Measurements from ENCODE around the gene NCL.

The NCL gene

DNA sequence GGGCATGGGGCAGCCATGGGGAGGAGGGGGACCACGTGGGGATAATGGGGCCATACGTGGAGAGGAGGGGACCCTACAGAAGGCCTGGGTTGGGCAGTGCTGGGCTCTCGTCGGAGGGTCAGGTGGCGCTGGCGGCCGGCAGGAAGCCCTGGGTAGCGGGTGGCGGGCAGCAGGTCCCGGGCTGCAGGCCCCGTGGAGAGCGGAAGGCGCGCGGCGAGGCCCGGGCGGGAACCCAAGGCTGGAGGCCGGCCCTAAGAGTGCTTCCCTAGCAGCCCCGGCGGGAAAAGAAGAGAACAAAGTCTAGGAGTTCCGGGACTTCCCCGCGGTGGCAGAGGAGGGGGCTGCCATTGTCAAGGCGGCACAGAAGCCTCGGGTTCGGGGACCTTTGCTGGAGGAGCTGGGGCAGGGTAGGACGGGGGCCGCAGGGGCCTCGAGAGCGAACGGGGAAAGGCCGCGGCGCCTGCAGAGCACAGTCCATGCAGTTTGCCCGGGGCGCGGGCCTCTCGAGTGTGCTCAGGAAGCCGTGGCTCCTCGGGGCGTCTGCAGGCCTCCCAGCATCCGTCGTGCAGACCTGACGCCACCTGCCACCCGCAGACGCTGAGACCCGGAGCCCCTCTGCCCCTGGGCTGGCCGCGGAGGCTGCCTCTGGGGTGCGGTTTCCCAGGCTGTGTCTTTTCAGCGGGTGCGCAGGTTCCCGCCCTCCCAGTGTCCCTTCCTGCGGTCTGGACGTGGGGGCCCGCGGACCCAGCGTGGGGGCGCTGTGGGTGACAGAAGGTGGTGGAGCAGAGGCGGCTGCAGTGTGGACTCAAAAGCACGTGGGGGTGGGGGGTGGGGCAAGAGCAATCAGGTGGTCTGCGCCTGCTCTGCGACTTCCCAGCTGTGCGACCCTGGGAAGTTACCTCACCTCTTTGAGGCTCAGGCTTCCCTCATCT is 19.4 kb upstream of the NCL start:
- peaks cover 7% of the 10 kb centered on the region for H3K4me1 ChIP-seq (ENCODE audit: control insufficient read depth, insufficient read depth, low read length)
- peak overlapping the region; percentile 91 for H3K9ac ChIP-seq (ENCODE audit: low read depth, low read length)
- H3K9me3 ChIP-seq (replicated peaks; ENCODE audit: low read length), result no peaks in the 10 kb centered on the region
- no peaks in the 10 kb centered on the region for H3K27me3 ChIP-seq (ENCODE audit: control insufficient read depth, insufficient read depth, low read length)
- H3K4me2 ChIP-seq (ENCODE audit: low read length), result peak overlapping the region; percentile 87
- H3K4me3 ChIP-seq (ENCODE audit: low read length), result no peak overlapping the region
- no peaks in the 10 kb centered on the region for H3K36me3 ChIP-seq (ENCODE audit: insufficient read depth, low read length)

DNA sequence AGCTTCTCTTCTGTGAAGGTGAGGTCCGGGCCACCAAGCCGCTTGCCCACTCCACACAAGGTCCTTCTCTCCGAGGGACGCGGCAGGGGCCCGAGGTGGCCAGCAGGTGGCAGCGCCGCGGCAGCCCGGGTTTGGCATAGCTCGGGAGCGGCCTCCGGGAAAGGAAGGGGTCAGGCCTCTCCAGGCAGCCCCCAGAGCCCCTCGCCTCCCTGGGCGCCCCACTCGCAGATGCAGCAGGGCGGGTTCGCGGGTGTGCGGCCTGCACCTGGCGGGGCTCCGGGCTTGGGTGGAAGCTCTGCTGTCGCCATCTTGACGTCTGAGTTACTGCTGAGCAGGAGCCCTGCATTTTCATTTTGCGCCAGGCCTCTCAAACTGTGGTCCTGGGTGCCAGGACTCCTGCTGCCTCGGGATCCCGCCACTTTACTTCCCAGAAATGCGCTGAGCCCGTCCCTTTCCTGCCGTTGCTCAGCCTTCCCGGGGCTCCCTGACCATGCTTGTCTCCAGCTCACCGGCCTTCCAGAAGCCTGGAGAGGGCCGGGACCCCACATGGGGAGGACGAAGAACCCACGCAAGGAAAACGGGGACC is 18.6 kb upstream of the NCL start:
- peak overlapping the region; percentile 68 for H3K4me3 ChIP-seq (ENCODE audit: low read length)
- H3K4me2 ChIP-seq (ENCODE audit: low read length), result peak overlapping the region; percentile 87
- peak overlapping the region; percentile 91 for H3K9ac ChIP-seq (ENCODE audit: low read depth, low read length)
- H3K36me3 ChIP-seq (ENCODE audit: insufficient read depth, low read length), result no peaks in the 10 kb centered on the region
- H3K4me1 ChIP-seq (ENCODE audit: control insufficient read depth, insufficient read depth, low read length), result peaks cover 7% of the 10 kb centered on the region
- H3K27me3 ChIP-seq (ENCODE audit: control insufficient read depth, insufficient read depth, low read length), result no peaks in the 10 kb centered on the region
- H3K9me3 ChIP-seq (replicated peaks; ENCODE audit: low read length), result no peaks in the 10 kb centered on the region

DNA sequence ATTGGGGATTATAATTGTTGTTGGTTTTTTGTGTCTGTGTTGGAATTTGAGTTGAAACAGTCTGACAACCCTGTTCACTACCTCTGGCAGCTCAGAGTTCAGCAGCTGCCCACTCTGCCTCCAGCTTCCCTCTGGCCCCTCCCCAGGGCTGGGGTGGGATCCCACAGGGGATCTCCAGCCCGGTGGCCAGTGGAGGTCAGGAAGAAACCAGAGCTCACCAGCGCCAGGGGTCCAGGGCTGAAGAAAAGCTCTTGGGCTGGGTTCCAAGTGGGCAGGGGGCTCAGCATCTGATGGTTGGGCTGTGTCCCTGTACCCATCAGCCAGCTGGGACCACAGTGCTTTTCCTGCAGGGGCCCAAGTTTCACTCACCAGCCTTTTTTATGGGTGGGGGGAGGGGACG is 16.5 kb upstream of the NCL start:
- Histone ChIP-seq H3K27me3 (ENCODE audit: control insufficient read depth, insufficient read depth, low read length) (no peaks in the 10 kb centered on the region), H3K4me1 (ENCODE audit: control insufficient read depth, insufficient read depth, low read length) (peaks cover 7% of the 10 kb centered on the region), H3K4me2 (ENCODE audit: low read length) (no peak overlapping the region), H3K9ac (ENCODE audit: low read depth, low read length) (no peak overlapping the region), H3K4me3 (ENCODE audit: low read length) (no peak overlapping the region), H3K36me3 (ENCODE audit: insufficient read depth, low read length) (no peaks in the 10 kb centered on the region), H3K9me3 (replicated peaks; ENCODE audit: low read length) (no peaks in the 10 kb centered on the region)

DNA sequence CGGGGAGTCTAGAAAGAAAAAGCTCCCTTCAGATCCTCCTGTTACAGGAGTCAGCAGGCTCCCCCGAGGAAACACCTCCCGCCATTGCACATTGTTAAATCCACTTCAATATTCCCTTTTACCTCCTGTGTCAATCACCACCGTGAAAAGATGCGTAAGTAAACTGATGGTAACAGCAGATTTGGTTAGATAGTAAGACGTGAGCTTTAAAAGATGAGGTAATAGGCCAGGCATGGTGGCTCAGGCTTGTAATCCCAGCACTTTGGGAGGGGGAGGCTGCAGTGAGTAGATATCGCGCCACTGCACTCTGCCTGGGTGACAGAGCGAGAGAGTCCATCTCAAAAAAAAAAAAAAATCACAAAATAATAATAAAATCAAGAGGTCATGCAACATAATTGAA is 15.2 kb upstream of the NCL start:
- no peaks in the 10 kb centered on the region for H3K36me3 ChIP-seq (ENCODE audit: insufficient read depth, low read length)
- H3K27me3 ChIP-seq (ENCODE audit: control insufficient read depth, insufficient read depth, low read length), result no peaks in the 10 kb centered on the region
- no peaks in the 10 kb centered on the region for H3K9me3 ChIP-seq (replicated peaks; ENCODE audit: low read length)
- H3K9ac ChIP-seq (ENCODE audit: low read depth, low read length), result no peak overlapping the region
- H3K4me3 ChIP-seq (ENCODE audit: low read length), result no peak overlapping the region
- peaks cover 7% of the 10 kb centered on the region for H3K4me1 ChIP-seq (ENCODE audit: control insufficient read depth, insufficient read depth, low read length)
- H3K4me2 ChIP-seq (ENCODE audit: low read length), result no peak overlapping the region

DNA sequence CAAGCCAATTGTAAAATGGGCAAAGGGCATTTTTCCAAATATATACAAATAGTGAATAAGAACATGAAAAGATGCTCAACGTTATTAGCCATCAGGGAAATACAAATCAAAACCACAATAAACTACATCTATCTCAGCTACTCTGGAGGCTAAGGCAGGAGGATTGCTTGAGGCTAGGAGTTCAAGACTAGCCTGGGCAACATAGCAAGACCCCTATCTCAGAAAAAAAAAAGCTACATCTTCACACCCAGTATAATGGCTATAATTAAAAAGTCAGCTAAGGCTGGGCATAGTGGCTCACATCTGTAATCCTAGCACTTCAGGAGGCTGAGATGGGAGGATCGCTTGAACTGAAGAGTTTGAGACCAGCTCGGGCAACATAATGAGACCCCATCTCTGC is 12.6 kb upstream of the NCL start:
- Histone ChIP-seq H3K27me3 (ENCODE audit: control insufficient read depth, insufficient read depth, low read length) (no peaks in the 10 kb centered on the region), H3K9ac (ENCODE audit: low read depth, low read length) (no peak overlapping the region), H3K4me3 (ENCODE audit: low read length) (no peak overlapping the region), H3K36me3 (ENCODE audit: insufficient read depth, low read length) (no peaks in the 10 kb centered on the region), H3K4me1 (ENCODE audit: control insufficient read depth, insufficient read depth, low read length) (no peaks in the 10 kb centered on the region), H3K4me2 (ENCODE audit: low read length) (no peak overlapping the region), H3K9me3 (replicated peaks; ENCODE audit: low read length) (no peaks in the 10 kb centered on the region)

DNA sequence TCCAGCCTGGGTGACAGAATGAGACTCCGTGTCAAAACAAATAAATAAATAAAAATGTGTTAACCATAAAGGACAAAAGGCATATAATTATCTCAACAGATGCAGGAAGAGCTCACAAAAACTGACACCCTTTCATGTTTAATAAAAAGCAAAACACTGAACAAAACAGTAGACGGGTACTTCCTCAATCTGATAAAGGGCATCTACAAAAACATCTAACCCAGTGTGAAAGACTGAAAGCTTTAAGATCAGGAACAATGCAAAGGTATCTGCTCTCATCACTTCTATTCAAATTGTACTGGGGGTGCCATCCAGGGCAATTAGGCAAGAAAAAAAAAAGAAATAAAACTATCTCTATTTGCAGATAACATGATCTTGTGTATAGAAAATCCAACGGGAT is 11.7 kb upstream of the NCL start:
- no peaks in the 10 kb centered on the region for H3K36me3 ChIP-seq (ENCODE audit: insufficient read depth, low read length)
- no peaks in the 10 kb centered on the region for H3K4me1 ChIP-seq (ENCODE audit: control insufficient read depth, insufficient read depth, low read length)
- no peak overlapping the region for H3K4me3 ChIP-seq (ENCODE audit: low read length)
- H3K27me3 ChIP-seq (ENCODE audit: control insufficient read depth, insufficient read depth, low read length), result no peaks in the 10 kb centered on the region
- H3K9ac ChIP-seq (ENCODE audit: low read depth, low read length), result no peak overlapping the region
- H3K9me3 ChIP-seq (replicated peaks; ENCODE audit: low read length), result no peaks in the 10 kb centered on the region
- H3K4me2 ChIP-seq (ENCODE audit: low read length), result no peak overlapping the region

DNA sequence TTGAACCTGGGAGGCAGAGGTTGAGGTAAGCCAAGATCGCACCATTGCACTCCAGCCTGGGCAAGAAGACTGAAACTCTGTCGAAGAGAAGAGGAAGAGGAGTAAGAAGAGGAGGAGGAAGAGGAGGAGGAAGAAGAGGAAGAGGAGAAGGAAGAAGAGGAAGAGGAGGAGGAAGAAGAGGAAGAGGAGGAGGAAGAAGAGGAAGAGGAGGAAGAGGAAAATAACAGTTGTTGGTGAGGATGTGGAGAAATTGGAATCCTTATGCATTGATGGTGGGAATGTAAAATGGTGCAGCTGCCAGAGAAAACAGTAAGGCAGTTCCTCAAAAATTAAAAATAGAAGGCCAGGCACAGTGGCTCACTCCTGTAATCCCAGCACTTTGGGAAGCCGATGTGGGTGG is 8.5 kb upstream of the NCL start:
- Histone ChIP-seq H3K4me3 (ENCODE audit: low read length) (no peak overlapping the region), H3K9me3 (replicated peaks; ENCODE audit: low read length) (no peaks in the 10 kb centered on the region), H3K4me2 (ENCODE audit: low read length) (no peak overlapping the region), H3K36me3 (ENCODE audit: insufficient read depth, low read length) (no peaks in the 10 kb centered on the region), H3K9ac (ENCODE audit: low read depth, low read length) (no peak overlapping the region), H3K4me1 (ENCODE audit: control insufficient read depth, insufficient read depth, low read length) (no peaks in the 10 kb centered on the region), H3K27me3 (ENCODE audit: control insufficient read depth, insufficient read depth, low read length) (peaks cover 4% of the 10 kb centered on the region)

DNA sequence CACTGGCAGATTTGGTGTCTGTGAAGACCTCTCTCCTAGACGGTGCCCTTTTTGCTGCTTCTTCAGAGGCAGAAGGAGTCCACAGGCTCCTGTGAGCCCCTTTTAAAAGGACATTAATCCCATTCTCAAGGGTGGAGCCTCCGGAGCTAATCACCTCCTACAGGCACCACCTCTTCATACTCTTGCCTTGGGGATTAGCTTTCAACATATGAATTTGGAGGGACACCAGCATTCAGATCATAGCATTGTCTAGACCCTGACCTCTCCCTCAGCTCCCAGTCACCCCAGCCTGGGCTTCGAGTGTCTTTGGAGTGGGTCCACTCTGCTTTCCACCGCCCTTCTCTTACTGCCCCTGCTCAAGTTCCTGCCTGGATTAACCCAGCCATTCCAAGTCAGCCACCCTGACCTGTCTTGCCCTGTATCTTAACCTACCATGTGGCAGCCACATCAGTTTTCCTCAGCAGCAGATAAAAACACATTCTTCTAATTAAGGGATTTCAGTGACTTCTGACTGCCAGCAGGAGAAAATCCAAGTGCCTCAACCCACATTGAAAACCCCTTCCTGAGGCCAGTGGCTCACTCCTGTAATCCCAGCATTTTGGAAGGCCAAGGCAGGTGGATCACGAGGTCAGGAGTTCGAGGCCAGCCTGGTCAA is 6.1 kb upstream of the NCL start:
- no peak overlapping the region for H3K4me2 ChIP-seq (ENCODE audit: low read length)
- H3K36me3 ChIP-seq (ENCODE audit: insufficient read depth, low read length), result no peaks in the 10 kb centered on the region
- no peaks in the 10 kb centered on the region for H3K9me3 ChIP-seq (replicated peaks; ENCODE audit: low read length)
- no peak overlapping the region for H3K4me3 ChIP-seq (ENCODE audit: low read length)
- H3K27me3 ChIP-seq (ENCODE audit: control insufficient read depth, insufficient read depth, low read length), result peaks cover 4% of the 10 kb centered on the region
- no peak overlapping the region for H3K9ac ChIP-seq (ENCODE audit: low read depth, low read length)
- peaks cover 3% of the 10 kb centered on the region for H3K4me1 ChIP-seq (ENCODE audit: control insufficient read depth, insufficient read depth, low read length)

DNA sequence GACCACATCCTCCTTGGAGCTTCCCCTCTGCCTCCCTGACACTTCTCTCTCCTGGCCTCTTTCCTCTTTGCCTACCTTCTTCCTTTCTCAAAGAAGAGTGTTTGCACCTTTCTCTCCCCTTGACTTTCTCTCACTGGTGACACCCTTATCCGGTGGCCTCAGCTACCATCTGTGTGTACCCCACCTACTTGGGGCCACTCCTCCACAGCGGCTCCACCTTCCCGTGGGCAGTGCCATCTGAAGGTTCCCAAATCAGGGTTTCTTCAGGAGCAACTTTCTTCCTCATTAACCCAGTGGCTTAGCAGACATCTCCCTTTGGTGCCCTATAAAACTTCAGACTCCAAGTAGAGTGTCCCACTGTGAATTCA is 5.3 kb upstream of the NCL start:
- Histone ChIP-seq H3K4me2 (ENCODE audit: low read length) (no peak overlapping the region), H3K4me3 (ENCODE audit: low read length) (no peak overlapping the region), H3K4me1 (ENCODE audit: control insufficient read depth, insufficient read depth, low read length) (peaks cover 8% of the 10 kb centered on the region), H3K27me3 (ENCODE audit: control insufficient read depth, insufficient read depth, low read length) (peaks cover 4% of the 10 kb centered on the region), H3K36me3 (ENCODE audit: insufficient read depth, low read length) (no peaks in the 10 kb centered on the region), H3K9ac (ENCODE audit: low read depth, low read length) (no peak overlapping the region), H3K9me3 (replicated peaks; ENCODE audit: low read length) (no peaks in the 10 kb centered on the region)

DNA sequence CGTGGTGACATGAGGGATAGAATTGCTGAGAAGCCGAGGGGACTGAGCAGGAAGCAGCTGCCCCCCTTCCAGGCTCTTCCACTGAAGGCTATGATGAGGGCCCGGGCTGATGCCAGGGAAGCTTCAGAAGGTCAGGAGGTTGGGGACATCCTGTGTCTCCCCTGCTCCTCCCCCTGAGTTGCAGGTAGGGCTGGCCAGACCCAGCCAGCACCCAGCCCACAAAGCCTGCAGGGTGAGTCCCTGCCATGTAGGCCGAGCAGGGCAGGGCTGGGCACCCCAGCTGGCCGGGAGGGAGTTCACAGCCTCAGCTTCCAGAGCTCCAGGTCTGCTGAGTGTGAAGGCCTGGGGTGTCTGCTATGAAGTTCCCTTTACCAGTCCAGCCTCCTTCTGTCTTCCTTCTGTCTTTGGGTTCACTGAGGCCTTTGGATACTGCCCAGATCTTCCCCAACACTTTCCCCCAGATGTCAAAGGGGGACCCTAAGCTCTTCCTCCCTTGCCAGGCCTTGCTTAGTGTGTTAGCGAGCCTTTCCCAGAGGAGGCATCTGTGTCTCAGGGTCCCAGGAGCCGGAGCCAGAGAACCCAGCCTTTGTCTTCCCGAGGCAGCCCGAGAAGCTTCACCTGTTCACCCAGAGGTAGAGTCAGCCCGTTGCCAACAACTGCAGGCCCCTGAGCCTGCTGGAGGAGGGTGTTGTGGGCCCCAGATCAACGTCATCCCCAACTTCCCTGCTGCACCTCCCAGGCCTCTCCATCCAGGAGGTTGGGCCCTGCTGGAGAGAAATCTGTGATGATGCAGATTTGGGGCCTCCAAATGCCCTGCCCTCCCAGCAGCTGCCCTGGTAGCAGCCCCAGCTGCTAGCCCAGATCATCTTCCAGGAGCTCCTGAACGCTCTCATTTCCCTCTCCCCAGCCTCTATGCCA is 3.6 kb upstream of the NCL start:
- Histone ChIP-seq H3K4me1 (ENCODE audit: control insufficient read depth, insufficient read depth, low read length) (peaks cover 8% of the 10 kb centered on the region), H3K27me3 (ENCODE audit: control insufficient read depth, insufficient read depth, low read length) (peaks cover 4% of the 10 kb centered on the region), H3K9ac (ENCODE audit: low read depth, low read length) (no peak overlapping the region)

DNA sequence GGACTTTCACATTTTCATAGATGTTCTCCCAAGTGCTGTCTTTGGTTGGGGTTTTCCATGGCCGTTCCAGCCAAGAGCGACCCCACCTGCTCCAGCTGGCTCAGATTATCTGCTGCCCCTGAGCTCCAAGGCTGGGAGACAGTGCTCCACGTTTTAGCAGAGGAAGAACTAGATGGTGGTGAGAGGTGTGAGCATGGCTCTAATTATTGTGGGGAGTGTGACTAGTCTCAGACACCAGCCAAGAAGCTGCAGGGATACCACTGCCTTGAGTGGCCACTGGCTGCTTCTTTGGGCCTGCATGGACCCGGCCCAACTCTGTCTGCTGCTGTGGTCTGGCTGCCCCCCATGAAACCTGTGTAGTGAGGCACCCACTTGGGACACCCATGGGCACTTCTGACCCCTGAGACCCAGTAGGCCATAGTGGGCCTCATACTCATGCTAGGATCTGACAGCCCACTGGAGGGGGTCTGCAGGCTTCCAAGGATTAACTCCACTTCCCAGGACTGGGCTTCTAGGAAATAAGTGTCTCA is 2.8 kb upstream of the NCL start:
- Histone ChIP-seq H3K4me1 (ENCODE audit: control insufficient read depth, insufficient read depth, low read length) (peaks cover 15% of the 10 kb centered on the region), H3K9ac (ENCODE audit: low read depth, low read length) (no peak overlapping the region), H3K4me2 (ENCODE audit: low read length) (no peak overlapping the region), H3K36me3 (ENCODE audit: insufficient read depth, low read length) (peaks cover 13% of the 10 kb centered on the region), H3K9me3 (replicated peaks; ENCODE audit: low read length) (no peaks in the 10 kb centered on the region), H3K27me3 (ENCODE audit: control insufficient read depth, insufficient read depth, low read length) (peaks cover 4% of the 10 kb centered on the region), H3K4me3 (ENCODE audit: low read length) (no peak overlapping the region)

More for the DNA sequence above, 3.6 kb upstream of the NCL start:
- no peaks in the 10 kb centered on the region for H3K9me3 ChIP-seq (replicated peaks; ENCODE audit: low read length)
- H3K36me3 ChIP-seq (ENCODE audit: insufficient read depth, low read length), result peaks cover 5% of the 10 kb centered on the region
- no peak overlapping the region for H3K4me3 ChIP-seq (ENCODE audit: low read length)
- no peak overlapping the region for H3K4me2 ChIP-seq (ENCODE audit: low read length)
